Measurements from ENCODE around the gene SLK.

- TF ChIP-seq CTCF (IDR thresholded peaks at IDR 0.05; ENCODE audit: extremely low read depth in 1 of 2, insufficient read depth in 1 of 2, low read depth in 1 of 2, low read length in 2 of 2) (no peak), POLR2A (IDR thresholded peaks at IDR 0.05; ENCODE audit: low read depth, low read length) (no peak), MYC (IDR thresholded peaks at IDR 0.05; ENCODE audit: low read depth, low read length) (no peak), MAX (IDR thresholded peaks at IDR 0.05; ENCODE audit: insufficient read depth, insufficient read length) (no peak), POLR2AphosphoS5 (IDR thresholded peaks at IDR 0.05; ENCODE audit: insufficient read depth, low read depth, low read length) (no peak), EZH2 (IDR thresholded peaks at IDR 0.05; ENCODE audit: borderline replicate concordance, low read depth, low read length, severe bottlenecking) (no peak)
Observed at GRCh38 chr10:103951183-103951582, 15.8 kb upstream of the SLK start.

All from endothelial cell of umbilical vein (primary cell).